Glomerular visceral epithelial cell (primary cell): ENCODE measurements around the gene RTL10.

Experiments used
- DNase-seq: peaks from one replicate; pipeline ENCODE4 v3.0.0-alpha.2; 2016; ENCODE audit errors: extremely low spot score

The RTL10 gene

DNA sequence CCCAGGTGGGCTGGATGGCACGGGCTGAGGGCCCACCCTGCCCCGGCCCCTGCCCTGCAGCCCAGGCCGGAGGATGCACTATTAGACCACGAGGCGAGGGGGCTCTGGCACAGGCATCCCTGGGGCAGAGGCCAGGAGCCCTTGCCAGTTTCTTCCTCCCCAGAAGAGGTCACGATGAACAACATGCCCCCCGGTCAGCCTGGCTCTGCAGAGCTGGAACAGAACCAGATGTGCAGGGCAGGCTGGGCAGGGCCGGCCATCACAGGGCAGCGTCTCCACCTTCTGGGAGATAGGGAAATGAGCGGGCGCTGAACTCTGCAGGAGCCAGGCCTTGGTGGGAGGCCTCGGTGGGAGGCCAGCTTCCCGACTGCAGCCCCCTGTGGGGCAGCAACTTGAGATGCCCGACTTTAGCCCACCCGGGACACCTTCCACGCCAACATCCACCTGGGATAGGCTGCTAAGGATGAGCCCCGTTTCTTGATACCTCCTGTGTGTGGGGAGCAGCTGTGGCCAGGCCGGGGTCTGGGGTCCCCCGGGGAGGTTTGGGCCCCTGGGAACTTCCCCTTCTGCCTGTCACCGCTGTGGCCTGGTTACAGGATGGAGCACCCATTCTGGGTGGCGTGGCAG is 21.8 kb upstream of the RTL10 start:
- no peak for DNase-seq

DNA sequence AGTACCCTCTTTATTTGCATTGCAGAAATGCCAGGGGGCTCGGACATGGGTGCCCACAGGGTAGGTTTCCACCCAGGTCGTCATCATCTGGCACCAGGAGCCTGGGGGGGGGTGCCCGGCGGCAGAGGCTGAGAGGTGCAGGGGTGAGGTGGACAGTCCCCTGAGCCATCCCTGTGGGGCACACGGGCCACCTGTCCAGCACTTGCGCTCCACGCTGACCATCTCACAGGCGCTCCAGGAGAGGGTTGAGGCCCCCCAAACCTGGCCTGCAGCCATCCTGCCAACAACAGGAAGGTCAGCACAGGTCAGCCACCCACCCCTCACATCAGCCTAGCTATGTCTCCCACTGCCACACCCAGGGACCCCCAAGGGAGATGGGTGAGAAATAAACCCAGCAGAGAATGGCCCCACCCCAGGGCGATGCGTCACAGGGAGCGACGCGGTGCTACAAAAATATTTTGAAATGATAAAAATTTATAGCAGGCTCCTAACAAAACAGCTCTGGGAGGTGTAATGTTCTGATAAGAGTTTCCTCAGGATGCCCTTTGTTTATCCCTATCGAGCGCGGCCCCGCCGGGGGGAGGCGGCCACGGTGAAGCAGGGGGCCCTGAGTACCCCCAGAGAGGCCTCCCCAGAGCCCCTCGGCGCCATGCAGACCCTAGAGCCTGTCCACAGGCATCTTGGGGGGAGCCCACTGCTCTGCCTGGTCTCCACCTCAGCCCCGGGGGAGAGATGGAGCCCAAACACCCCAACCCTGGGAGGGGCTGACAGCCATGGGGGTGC is 21.0 kb upstream of the RTL10 start:
- DNase-seq, result no peak

DNA sequence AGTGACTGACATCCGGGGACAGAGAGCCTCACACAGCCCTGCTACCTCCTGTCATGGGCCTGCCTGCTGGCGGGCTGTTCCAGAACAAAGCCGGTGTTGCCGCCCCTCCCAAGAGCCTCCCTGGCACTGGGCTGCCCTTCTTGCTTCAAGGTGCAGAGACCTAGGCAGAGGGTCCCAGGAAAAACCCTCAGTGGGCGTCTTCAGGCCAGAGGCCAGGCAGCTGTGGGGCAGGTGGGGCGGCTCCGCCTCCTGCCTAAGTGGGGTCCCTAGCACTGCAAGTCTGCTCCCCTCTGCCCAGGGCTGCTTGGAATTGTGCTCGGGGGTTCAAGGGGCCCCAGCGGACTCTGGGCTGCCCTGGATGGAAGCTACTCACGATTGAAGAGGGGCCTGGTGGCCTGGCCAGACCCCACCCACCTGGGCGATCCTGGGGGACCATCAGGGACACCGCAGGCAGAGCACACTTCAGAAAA is 20.4 kb upstream of the RTL10 start:
- no peak for DNase-seq

DNA sequence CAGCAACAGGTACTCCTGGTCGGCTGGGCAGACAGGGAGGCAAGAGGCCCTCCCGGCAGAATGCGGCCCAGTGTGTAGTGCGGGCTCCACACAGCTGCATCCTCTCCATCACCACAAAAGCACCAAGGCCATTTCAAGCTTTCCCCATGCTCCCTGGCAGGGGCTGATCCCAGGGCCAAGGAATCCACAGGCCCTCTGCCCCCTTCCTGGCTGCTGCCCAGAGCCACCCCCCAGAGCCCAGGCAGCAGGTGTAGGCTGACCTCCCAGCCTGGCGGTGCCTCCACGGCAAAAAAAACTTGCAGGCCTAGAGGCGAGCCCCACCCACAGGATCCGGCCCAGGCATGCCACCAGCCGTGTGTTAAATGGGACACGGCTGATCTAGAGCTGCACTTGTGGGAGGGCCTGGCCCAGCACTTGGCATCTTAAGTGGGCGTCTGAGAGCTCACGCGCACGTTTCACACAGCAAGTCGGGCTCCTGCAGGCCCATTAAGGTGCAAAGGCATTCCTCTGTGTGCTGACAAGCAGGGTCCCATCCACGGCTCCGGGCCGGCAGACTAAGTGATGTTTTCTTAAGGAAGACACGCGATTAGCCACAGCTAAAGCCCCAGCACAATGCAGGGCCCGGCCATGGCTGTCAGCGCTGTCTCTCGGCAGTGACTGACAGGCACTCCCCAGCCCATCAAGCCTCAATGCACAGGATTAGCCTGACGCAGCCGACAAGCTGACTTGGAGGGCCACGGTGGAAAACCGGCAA is 19.8 kb upstream of the RTL10 start:
- no peak for DNase-seq

DNA sequence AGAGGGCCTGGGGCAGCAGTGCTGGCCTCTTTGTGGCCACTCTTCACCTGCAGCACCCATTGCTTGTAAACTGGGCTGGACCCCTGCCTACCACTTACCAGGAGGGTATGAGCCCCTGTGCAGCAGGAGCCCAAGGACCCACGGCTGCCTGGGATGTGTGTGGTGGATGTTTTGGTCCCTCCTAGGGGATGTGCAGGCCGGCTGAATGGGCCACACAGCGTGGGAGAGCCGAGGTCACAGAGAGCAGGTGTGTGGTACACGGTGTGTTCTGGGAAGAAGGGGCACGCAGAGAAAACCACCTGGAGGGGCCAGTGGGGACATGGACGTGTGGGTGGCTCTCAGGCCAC is 19.3 kb upstream of the RTL10 start:
- no peak for DNase-seq

DNA sequence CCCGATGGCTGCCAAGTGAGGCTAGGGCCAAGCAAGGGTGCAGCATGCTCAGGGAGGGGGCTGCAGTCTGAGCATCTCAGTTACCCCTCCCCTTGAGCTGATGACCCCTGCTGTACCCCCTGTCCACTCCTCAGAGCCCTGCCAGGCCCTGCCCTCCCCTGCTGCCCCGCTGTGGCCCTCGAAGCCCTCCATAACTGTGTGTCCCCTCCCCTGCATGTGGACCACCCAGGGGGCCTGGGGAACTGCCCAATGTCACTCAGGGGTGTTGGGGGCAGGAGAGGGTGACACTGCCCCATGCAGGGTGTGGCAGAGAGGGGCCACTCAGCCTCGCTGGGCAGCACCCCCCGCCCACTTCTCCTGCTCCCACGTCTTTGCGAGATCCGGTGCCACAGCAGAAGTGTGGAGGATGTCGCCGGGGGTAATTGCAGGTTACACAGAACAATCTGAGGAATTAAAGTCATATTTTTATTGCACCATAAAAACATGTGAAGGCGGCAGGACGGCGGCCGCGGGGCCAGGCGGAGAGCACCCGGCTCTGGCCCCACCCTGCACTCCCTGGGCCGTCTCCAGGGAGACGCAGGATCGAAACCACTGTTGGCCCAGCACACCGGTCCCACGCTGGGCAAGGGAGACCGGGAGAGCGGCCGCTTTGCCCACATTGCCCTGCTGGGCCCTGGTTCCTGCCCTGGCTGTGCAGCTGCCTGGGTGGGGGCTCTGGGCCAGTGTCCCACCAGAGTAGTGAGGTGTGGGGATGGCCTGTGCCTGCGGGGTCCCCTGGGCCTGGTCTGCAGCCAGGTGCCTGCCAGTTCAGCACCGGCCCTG is 18.7 kb upstream of the RTL10 start:
- no peak for DNase-seq

DNA sequence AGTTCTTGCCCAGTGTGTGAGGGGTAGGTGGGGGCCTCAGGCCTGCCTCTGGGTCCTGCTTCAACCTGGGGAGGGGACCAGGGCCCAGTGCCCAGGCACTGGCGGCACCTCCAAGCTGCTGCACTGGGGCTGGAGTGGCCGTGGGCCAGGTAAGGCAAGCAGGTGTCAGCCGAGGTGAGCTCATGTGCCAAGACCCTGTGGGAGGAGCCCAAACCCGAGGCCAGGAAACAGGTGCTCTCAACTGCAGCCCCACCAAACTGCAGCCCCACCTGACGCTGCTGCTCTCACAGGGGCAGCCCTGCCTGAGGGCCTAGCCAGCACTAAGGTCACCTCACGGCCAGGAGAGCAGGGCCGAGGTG is 18.1 kb upstream of the RTL10 start:
- DNase-seq, result no peak

DNA sequence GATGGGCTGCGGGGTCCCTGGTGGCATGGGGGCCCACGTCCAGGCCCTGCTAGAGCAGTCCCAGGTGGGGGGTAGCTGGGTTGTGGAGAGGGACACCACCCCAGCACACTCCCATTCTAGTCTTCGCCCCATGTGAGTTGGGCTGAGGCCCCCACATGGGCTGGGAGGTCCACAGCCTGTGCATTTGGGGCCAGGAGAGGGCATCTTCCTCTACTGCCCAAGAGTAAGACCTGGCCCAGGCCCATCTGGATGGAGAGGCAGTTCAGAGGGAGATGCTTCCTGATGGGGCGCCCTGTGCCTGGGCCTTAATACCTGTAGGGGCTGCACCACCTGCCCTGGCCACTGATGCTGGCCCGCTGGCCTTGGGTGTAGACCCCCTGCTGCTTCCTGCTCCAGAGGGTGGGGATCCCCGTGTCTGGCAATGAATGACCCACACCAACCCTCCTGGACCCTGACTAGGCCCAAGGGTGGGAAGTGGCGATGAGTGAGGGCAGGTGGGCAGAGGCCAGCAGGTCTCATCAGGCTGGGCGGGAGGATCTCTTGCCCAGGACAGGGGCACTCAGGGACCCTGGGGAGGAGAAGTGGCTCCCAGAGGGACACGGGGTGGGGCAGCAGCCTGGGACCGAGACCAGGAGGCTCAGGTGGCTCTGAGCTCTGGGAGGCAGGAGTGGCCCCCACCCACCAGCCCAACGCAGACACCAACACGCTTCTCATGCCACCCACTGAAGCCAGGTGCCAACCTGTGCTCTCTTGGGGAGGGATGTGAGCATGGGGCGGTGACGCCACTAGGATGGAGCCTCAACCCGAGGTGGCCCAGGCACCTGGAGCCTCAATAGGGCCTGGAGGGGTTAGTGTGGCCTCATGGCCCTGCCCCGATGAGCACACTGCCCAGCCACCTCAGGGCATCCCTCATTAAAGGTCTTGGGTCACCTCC is 17.4 kb upstream of the RTL10 start:
- no peak for DNase-seq

DNA sequence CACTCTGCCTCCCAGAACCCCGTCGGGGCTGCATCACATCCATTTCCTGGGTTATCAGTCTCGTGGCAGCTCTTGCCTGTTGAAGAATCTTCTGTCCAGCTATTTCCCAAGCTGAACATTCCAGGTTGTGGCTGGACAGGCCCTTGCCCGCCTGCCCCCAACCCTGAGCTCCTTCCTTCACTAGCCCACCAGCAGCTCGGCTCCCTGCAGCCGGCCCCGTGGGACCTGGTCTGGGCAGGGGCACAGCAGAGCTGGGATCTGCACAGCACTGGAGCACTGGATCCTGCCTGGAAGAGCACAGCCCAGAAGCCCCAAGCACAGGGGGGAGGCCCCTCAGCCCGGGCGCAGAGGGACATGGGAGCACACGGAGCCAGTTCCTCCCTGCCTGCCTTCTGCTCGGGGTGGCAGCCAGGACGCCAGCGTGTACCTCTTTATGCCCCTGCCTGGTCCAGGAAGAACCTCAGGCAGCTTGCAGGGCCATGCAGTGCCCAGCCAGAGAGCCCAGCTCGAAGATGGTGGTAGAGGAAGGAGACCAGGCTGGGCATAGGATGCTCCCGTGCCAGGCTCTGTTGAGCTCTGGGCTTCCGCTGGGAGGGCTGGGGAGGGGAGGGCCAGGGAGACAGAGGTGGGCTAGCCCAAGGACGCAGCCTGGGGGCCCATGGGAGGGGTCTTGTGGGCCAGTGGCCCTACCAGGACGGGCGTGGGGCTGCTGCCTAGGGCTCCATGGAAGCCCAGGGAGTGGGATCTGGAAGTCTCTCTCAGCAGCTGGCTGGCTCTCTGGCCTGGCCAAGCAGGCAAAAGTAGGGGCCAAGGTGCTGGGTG is 16.6 kb upstream of the RTL10 start:
- no peak for DNase-seq

DNA sequence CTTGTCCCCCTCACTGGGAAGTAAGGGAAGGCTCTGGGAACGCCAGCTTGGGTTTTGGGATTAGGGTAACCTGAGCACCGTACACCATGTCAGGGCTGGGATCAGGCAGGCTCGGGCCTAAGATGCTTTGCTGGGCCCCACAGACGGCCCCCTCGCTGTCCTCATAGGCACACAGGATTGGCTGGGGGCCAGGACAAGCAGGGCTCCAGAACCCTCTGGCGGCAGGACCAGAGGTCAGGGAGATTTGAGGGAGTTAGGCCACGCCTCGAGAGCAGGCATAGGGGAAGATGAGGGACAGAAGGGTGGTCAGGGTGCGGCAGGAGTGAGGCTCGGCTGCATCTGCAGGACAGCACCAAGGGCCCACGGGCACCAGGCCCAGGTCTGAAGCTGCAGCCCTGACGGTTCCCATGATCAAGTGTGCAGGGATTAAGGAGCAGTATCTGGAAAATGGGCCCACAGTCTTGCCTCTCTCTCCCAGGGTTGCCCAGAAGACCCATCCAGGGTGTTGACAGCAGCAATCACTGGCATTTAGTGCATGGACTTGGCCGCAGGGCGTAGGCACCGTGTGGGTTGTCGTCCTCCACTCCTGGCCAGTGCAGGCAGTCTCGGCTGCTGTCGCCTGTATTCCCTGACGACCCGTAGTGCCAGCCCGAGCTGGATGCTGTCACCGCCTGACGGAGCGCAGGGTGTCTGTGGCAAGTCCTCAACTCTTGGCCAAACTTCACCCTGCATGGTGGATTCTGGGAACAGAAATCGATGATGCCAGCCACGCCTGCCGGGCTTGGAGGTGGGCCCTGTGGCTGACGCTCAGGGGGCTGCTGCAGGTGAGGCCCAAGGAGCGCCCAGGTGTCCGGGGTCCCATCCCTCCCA is 15.7 kb upstream of the RTL10 start:
- DNase-seq, result no peak

DNA sequence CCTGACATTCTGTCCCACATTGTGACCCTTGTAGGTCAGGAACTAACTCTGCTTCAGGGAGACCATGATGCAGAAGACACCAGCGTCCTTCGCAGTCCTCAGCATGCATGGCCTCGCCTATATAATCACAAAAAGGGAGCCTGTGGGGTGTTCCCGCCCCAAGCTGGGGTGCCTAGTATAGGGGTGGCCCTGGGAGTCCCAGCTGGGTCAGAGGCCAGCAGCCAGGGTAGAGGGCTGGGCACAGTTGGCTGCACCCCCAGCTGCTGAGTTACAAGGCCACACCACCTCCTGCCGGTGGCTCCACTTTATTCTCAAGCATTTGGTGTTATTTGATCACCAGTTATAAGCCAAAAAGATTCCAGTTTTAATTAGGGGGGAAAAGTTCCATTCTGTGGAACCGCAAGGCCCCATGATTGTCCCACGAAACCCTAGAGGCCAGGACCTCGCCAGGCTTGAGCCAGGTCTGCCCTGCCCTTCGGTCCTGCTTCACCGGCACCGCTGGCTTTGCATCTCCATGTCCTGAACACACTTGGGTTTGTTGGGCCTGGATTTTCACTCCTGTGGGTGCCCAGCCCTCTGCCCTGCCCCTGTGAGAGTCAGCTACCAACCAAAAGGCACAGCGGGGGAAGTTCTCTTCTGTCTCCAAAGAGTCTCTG is 15.0 kb upstream of the RTL10 start:
- no peak for DNase-seq

DNA sequence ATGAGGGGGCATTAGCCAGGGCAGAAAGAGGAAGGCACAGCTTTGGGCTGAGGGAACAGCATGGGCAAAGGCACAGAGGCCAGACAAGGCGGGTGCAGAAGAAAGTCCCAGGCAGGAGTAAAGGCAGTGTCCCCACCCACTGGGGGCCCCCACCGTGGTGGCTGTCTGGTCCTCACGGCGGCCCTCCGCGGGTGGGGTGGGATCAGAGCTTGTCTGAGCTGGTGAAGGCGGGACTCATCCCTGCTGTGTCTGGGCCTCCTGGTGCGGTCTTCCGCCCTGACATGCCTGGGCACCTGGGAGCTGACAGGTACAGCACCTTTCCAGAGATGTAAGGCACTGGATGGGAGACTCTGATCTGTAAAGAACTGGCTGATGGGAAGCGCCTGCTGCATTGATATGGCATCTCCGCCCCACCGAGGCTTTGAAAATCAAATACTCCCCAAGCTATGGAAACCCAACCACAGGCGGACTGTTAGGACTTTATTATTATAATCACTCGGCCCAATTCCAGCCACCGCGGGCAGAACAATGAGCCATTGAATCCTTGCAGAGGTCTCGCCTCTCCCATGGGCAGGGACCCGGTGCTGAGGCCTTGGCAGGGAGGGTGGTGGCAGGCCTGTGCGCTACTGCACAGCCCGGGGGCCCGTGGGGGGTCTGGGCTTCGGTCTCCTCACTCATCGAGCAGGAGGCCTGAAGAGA is 14.2 kb upstream of the RTL10 start:
- DNase-seq, result no peak

DNA sequence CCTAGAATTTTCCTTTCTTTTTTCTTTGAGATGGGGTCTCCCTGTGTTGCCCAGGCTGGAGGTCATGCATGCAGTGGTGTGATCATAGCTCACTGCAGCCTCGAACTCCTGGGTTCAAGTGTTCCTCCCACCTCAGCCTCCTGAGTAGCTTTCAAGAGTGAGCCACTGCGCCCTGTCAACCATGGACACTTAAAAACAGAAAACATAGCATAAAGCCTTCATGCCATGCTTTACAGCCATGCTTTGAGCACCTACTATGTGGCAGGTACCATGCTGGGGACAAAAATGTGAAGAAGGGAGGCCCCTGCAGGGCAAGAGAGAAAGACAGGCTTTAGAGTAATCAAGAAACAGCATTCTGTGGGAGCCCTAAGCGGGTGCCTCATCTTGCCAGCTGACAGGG is 13.7 kb upstream of the RTL10 start:
- no peak for DNase-seq

DNA sequence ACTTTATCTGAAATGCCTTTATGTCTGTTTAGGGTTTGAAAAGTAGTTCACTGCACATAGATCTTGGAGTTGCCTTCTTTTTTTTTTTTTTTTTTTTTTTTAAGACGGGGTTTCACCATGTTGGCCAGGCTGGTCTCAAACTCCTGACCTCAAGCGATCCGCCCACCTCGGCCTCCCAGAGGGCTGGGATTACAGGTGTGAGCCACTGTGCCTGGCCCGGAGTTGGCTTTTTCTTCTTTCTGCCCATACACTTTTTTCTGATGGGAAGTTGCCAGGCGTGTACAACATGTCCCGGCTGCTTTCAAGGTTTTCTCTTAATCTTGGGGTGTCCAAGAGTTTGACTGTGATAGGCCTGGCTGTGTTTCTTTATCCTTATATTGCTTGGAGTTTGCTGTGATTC is 12.9 kb upstream of the RTL10 start:
- DNase-seq, result no peak

DNA sequence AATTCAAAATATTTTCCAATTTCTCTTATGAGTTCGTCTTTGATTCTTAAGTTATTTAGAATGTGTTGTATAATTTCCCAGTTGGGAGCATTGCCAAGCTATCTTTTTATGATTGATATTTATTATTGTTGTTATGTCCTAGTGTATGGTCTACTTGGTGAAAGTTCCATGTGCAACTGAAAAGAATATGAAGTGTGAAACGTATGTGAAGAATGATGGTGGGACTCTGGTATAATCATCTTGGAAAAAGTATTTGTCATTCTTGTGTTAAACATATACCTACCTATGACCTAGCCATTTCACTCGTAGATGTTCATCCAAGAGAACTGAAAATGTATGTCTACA is 12.0 kb upstream of the RTL10 start:
- no peak for DNase-seq

DNA sequence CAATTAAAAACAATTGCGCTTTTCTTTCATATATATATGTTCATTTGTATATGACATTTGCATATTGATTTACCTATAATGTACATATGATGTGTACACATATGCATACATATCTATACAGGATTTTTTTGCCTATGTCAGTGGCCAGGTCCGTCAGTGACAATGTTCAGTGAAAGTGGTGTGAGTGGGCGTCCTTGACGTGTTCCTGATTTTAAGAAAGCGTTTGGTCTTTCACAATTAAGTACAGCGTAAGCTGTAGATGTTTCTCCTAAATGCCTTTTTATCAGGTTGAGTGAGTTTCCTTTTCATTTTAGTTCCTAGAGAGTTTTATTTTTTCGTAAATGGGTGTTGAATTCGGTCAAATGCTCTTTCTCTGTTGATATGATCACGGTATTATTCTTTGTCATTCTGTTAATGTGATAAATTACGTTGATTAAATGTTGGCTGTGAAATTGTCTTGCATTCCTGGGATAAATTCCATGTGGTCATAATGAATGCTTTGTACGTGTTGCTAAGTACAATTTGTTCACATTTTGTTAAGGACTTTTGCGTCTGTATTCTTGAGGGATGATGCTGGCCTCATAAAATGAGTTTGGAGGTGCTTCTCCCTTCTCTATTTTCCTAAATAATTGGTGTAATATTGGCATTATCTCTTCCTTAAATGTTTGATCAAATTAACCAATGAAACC is 10.6 kb upstream of the RTL10 start:
- no peak for DNase-seq

DNA sequence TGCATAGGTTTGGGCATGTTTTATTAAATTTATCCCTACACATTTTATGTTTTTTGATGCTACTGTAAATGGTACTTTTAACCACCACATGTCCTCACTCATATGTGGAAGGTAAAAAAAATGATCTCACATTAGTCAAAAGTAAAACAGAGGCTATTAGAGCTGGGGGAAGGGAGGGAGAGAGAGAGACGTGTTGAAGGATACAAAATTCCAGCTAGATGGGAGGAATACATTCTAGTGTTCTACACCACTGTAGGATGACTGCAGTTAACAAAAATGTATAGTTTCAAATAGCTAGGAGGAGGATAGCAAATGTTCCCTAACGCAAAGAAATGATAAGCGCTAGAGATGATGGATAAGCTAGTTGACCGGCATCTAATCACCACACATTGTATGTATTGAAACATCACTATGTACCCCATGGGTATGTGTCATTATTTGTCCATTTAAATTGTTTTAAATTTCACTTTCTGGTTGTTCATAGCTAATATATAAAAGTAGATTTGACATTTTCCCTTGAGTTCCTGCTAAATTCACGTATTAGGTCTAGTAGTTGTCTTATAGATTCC is 9.9 kb upstream of the RTL10 start:
- no peak for DNase-seq
